Measurements from ENCODE around the gene GATAD2B.
A peak's percentile ranks its signal among the peaks of the same experiment; 100 is the strongest.

Gene GATAD2B

DNA sequence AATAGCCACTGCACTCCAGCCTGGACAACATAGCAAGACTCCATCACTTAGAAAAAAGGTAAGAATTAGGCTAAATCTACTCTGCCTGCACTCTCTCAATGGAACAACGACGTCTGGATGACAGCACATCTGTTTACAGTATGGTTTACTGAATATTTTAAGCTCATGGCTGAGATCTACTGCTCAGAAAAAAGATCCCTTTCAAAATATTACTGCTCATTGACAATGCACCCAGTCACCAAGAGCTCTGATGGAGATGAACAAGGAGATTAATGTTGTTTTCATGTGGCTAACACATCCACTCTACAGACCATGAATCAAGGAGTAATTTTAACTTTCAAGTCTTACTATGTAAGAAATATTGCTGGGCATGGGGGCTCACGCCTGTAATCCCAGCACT lies 89.6 kb downstream of the GATAD2B start:
- TF ChIP-seq, protein P1, sequence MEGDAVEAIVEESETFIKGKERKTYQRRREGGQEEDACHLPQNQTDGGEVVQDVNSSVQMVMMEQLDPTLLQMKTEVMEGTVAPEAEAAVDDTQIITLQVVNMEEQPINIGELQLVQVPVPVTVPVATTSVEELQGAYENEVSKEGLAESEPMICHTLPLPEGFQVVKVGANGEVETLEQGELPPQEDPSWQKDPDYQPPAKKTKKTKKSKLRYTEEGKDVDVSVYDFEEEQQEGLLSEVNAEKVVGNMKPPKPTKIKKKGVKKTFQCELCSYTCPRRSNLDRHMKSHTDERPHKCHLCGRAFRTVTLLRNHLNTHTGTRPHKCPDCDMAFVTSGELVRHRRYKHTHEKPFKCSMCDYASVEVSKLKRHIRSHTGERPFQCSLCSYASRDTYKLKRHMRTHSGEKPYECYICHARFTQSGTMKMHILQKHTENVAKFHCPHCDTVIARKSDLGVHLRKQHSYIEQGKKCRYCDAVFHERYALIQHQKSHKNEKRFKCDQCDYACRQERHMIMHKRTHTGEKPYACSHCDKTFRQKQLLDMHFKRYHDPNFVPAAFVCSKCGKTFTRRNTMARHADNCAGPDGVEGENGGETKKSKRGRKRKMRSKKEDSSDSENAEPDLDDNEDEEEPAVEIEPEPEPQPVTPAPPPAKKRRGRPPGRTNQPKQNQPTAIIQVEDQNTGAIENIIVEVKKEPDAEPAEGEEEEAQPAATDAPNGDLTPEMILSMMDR (conservative IDR thresholded peaks at IDR 0.05) = no peak

GRCh38 chr1:153832293-153832692 lies 90.5 kb downstream of the GATAD2B start:
- TF ChIP-seq, protein P1 (conservative IDR thresholded peaks at IDR 0.05) = no peak
- no peak overlapping the region for H3K27ac ChIP-seq

More for the DNA sequence above, 89.6 kb downstream of the GATAD2B start:
- H3K27ac ChIP-seq = no peak overlapping the region

GRCh38 chr1:153831026-153831425 lies 91.7 kb downstream of the GATAD2B start:
- no peak overlapping the region for H3K27ac ChIP-seq
- TF ChIP-seq, protein P1 (conservative IDR thresholded peaks at IDR 0.05) = no peak

- H3K27ac ChIP-seq = no peak overlapping the region
- TF ChIP-seq, protein P1 (conservative IDR thresholded peaks at IDR 0.05) = peak; percentile 16; the same call in 1 of the 2 replicates
Observed at GRCh38 chr1:153827168-153827964, 95.4 kb downstream of the GATAD2B start.

GRCh38 chr1:153818876-153819275 lies 103.9 kb downstream of the GATAD2B start:
- H3K27ac ChIP-seq = no peak overlapping the region

GRCh38 chr1:153816283-153816889 lies 106.4 kb downstream of the GATAD2B start:
- TF ChIP-seq, protein P1 (conservative IDR thresholded peaks at IDR 0.05) = no peak
- no peak overlapping the region for H3K27ac ChIP-seq

More at GRCh38 chr1:153818876-153819275, 103.9 kb downstream of the GATAD2B start:
- TF ChIP-seq, protein P1 (conservative IDR thresholded peaks at IDR 0.05) = no peak

- TF ChIP-seq, protein P1 (conservative IDR thresholded peaks at IDR 0.05) = no peak
- H3K27ac ChIP-seq = no peak overlapping the region
Observed at GRCh38 chr1:153805886-153806719, 116.7 kb downstream of the GATAD2B start.

All from VCaP (cell line).